Lung microvascular endothelial cell (primary cell): ENCODE results near the gene ZNRF4. TPM values are rescaled to one million over a fixed set of nuclear protein-coding genes. Genes with fewer than 3 reads are reported as not detected.
"Not testable (repeated sequence)": the region's sequence is repeated elsewhere in the genome, so short reads cannot be mapped to it uniquely, and the experiment has no call there.

ENCODE experiments used
- DNase-seq, 2 donors: peaks; one replicate each; pipeline versions ENCODE4 v3.0.0 to v3.0.0-alpha.2; 2010; ENCODE audit warnings: low read depth in 2 of 2
- total RNA-seq: library from RNA; depleted of rRNA; stranded (reverse); fragments of >200 nt; gene quantifications from 2 replicates; pipeline ENCODE4 v1.2.1, GENCODE V29; 2014

Gene ZNRF4
- total RNA-seq, result not detected in 2 replicates

GRCh38 chr19:5455367-5456129 is at the start of gene ZNRF4:
Gene ZNRF4, plus strand, starts transcription at chr19:5455417. Its CDS starts 75 bp downstream, at chr19:5455492.
- DNase-seq, result no peak

- DNase-seq, result not testable (repeated sequence)
Measured at GRCh38 chr19:5406198-5406597, 49.0 kb upstream of the ZNRF4 start.

DNA sequence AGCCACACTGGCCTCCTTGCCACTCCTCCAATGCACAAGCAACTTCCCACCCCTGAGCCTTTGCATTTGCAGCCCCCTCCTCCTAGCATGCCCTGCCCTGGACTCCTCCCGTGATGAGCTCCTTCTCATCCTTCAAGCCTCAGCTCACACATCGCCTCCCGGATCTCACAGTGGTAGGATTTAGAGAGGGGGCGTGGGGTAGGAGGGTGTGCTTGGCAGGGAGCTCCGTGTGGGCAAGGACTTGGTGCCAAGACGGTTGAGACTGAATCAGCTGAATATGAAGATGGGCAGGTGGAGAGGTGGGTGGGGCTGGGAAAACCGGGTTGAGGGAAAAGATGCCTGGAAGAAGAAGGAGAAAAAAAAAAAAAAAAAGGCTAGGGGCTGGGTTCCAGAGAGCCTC is 48.4 kb upstream of the ZNRF4 start:
- no peak for DNase-seq

GRCh38 chr19:5407356-5407755 is 47.9 kb upstream of the ZNRF4 start:
- peak; percentile 26 to 34 for DNase-seq

- DNase-seq, result no peak
Measured at GRCh38 chr19:5417495-5418436, 37.5 kb upstream of the ZNRF4 start.

- no peak for DNase-seq
Measured at GRCh38 chr19:5418677-5419076, 36.5 kb upstream of the ZNRF4 start.

DNA sequence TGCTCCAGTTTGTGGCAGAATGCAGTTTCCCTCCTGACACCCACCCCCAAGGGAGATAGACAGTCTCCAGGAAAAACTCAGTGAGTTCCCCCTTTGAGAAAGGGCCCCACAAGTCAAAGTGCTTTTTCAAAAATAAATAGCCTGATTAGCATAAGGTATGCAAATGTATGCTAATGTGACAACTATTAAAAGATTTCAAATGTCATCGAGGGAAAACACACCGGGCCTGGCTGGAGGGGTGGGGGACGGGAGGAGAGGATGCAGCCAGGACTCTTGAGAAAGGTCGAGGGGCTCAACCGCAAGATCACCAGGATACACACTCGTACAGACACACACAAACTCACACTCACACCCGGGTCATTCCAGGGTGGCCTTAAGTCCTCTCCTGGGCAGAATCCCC is 34.3 kb upstream of the ZNRF4 start:
- no peak for DNase-seq

GRCh38 chr19:5423567-5424125 is 31.6 kb upstream of the ZNRF4 start:
- DNase-seq, result no peak

- no peak for DNase-seq
Measured at GRCh38 chr19:5424192-5424973, 30.8 kb upstream of the ZNRF4 start.

- DNase-seq, result no peak
Measured at GRCh38 chr19:5425260-5425659, 30.0 kb upstream of the ZNRF4 start.

DNA sequence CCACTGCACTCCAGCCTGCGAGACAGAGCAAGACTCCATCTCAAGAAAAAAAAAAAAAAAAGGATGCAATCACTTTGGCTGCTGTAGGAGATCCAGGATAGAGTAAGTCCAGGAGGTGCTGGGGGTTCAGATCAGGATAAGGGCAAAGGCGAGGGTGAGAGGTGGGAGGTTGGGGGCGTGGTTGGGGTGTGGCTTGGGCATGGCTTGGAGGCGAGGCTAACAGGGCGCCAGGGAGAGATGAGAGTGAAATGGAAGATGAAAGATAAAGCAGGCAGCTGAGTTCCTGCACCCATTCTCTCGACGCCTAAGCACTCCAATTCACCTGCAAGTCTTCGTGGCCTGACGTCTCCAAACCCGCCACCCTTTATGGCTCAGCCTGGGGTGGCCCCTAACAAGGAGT is 25.0 kb upstream of the ZNRF4 start:
- no peak for DNase-seq

GRCh38 chr19:5432687-5433086 is 22.5 kb upstream of the ZNRF4 start:
- DNase-seq, result no peak

GRCh38 chr19:5434351-5434917 is 20.8 kb upstream of the ZNRF4 start:
- no peak for DNase-seq

DNA sequence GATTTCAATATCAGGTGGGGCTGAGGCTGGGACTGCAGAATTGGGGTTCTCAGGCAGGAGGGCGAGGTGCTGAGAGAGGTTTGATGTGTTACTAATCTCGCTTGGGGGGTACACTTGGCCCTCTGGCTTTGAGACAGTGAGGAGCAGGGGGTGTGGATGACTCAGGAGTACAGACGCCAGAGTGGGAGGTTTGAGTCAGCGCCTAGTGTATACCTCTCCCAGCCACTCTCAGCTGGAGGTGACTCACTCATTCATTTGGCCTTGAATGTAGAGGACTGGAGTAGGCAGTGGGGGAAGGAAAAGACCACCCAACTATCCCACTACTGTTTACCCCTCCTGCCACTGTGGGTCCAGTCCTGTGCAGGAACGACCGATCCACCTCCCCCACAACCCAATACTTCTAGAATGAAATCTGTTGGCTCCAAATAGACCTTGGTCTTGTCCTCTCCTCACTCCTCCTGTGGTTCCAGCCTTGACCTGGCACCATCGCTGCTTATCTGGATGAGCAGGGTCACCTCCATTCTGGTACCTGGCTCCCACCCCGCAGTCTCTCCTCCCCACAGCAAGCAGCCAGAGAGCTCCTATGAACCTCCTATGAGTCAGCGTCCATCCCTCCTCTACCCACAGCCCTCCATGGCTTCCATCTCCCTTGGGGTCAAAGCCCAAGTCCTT is 20.1 kb upstream of the ZNRF4 start:
- DNase-seq, result peak in 1 of 2 donors; percentile 32

DNA sequence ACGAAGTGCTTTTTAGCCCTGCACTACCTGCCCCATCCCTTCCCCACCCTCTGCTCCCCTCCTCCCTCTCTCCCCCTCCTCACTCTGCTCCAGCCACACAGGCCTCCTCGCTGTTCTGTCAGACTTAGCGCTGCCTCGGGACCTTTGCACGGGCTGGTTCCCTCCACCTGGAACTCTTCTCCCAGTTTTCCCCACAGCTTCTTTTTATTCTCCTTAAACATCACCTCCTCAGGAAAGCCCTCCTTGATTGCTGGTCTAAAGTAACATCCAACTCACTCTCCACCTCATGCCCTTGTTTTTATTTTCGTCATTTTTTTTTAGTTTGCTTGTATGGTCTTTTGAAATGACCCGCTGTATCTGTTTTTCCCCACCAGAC is 19.6 kb upstream of the ZNRF4 start:
- no peak for DNase-seq

DNA sequence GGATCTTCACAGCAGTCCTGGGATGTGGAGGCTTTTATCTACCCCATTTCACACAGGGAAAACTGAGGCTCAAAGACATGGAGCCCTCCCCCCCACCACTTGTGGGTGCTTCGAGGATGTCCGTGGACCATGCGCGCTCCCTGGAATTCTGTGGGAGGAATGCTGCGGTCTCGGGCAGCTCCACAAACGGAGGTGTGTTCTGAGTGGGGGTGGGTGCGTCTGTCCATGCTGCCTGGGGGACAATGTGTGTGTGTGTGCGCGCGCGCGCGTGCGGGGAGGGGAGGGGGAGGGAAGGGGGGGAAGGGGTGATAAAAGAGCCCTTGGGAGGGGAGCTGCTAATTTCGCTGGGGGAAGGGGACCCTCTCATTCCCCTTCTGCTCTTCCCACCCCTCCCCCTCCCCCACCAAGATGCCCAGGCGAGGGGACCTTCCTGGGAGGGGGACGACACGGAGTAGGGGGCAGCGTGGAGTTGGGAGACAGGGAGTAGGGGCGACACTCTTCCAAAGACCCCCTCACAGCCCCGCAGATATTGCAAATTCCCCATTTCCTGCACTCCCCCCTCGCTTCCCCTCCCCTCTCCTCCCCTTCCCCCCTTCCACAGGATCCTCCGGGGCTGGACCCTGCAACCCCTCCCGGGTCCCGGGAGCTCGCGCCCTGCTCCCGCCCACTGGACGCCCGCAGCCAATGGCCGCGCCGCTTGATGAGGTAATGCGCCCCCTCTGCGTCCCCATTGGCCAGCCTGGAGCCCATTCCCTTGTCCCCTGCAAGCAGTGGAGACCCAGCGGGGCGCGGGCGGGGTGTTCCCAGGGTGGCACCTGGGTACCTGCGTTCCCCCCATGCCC is 18.9 kb upstream of the ZNRF4 start:
- peak in 1 of 2 donors; percentile 10 for DNase-seq

GRCh38 chr19:5436948-5437306 is 18.3 kb upstream of the ZNRF4 start:
- DNase-seq, result no peak

DNA sequence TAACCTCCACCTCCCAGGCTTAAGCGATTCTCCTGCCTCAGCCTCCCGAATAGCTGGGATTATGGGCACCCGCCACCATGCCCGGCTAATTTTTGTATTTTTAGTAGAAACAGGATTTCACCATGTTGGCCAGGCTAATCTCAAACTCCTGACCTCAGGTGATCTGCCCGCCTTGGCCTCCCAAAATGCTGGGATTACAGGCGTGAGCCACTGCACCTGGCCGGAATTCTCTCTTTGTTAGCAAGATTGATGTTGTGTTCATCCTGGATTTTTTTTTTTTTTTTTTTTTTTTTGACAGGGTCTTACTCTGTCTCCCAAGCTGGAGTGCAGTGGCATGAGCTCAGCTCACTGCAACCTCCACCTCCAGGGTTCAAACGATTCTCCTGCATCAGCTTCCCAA is 16.5 kb upstream of the ZNRF4 start:
- DNase-seq, result not testable (repeated sequence)

DNA sequence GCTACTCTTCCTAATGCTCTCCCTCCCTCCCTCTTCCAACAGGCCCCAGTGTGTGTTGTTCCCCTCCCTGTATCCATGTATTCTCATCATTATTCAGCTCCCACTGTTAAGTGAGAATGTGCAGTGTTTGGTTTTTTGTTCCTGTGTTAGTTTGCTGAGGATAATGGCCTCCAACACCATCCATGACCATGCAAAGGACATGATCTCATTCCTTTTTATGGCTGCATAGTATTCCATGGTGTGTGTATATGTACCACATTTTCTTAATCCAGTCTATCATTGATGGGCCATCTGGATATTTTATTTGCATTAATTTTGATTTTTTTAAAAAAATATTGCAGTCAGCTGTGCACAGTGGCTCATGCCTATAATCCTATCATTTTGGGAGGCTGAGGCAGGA is 15.8 kb upstream of the ZNRF4 start:
- DNase-seq, result no peak

DNA sequence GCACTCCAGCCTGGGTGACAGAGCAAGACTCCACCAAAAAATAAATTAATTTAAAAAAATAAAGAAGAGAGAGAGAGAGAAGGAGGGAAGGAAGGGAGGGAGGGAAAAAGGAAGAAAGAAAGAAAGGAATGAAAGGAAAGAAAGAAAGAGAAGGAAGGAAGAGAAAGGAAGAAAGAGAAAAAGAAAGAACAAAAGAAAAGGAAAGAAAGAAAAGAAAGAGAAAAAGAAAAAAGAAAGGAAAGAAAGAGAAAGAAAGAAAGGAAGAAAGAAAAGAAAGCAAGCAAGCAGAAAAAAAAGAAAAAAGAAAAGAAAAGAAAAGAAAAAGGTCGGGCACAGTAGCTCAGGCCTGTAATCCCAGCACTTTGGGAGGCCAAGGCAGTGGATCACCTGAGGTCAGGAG is 14.9 kb upstream of the ZNRF4 start:
- no peak for DNase-seq
